Stomach (tissue), 4 donors: ENCODE data around the gene CBX1.

Source experiments
- EP300 ChIP-seq: sonication (generic); formaldehyde crosslinking; IDR thresholded peaks from one replicate; pipeline ENCODE4 v1.6.1; 2017; ENCODE audit warnings: antibody characterized with exemption
- POLR2A ChIP-seq, 4 donors: fragments of 450-650 bp; IDR thresholded peaks; one replicate each; pipeline ENCODE4 v1.6.1; 2016; ENCODE audit warnings: antibody characterized with exemption in 4 of 4, control low read depth in 2 of 4, mild to moderate bottlenecking in 1 of 4, moderate library complexity in 1 of 4
- TF ChIP-seq, protein P1 (sequence below), 7 experiments: fragments of 450-650 bp in 4 of 7; fragments of 200-600 bp in 3 of 7; sonication (generic) in 3 of 7; IDR thresholded peaks; one replicate each; pipeline ENCODE4 v1.5.1; 2016 to 2019; ENCODE audit warnings: antibody characterized with exemption in 7 of 7, control low read depth in 2 of 7, mild to moderate bottlenecking in 1 of 7

DNA sequence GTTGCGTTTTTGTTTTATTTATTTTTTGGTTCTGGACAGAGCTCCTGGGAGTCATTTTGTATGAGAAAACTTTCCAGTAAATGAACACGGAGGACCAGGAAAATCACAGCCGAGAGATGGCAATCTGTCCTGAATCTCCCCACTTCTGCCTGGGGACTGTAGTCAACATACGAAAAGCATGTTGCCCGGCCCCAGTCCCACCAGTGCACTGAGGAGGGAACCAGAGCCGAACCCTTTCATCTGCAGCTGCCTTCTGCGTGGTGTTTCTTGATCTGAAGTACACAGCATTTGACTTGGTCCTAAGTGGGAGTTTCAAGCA, 25.2 kb upstream of the CBX1 start:
- TF ChIP-seq, protein P1, sequence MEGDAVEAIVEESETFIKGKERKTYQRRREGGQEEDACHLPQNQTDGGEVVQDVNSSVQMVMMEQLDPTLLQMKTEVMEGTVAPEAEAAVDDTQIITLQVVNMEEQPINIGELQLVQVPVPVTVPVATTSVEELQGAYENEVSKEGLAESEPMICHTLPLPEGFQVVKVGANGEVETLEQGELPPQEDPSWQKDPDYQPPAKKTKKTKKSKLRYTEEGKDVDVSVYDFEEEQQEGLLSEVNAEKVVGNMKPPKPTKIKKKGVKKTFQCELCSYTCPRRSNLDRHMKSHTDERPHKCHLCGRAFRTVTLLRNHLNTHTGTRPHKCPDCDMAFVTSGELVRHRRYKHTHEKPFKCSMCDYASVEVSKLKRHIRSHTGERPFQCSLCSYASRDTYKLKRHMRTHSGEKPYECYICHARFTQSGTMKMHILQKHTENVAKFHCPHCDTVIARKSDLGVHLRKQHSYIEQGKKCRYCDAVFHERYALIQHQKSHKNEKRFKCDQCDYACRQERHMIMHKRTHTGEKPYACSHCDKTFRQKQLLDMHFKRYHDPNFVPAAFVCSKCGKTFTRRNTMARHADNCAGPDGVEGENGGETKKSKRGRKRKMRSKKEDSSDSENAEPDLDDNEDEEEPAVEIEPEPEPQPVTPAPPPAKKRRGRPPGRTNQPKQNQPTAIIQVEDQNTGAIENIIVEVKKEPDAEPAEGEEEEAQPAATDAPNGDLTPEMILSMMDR (IDR thresholded peaks at IDR 0.05): no peak
- TF ChIP-seq EP300: no peak
- TF ChIP-seq POLR2A (IDR thresholded peaks at IDR 0.05): no peak
